NB4 (cell line): ENCODE measurements around the gene HACD3.

Experiments used
- DNase-seq: peaks from one replicate; pipeline ENCODE4 v3.0.0; 2010; ENCODE audit warnings: low read depth
- H3K4me3 ChIP-seq: one replicate; pipeline ENCODE4 v1.5.1; 2011; ENCODE audit warnings: mild to moderate bottlenecking, low read depth, low read length, moderate library complexity
- MYC ChIP-seq: IDR thresholded peaks from 2 replicates; pipeline ENCODE4 v1.6.1; 2011; ENCODE audit warnings: low read depth, low read length
- POLR2A ChIP-seq: IDR thresholded peaks from 2 replicates; pipeline ENCODE4 v1.6.1; 2011; ENCODE audit warnings: mild to moderate bottlenecking; ENCODE audit not compliant: insufficient read length; ENCODE audit errors: extremely low read depth
- TF ChIP-seq, protein P1 (sequence below): IDR thresholded peaks from one replicate; pipeline ENCODE4 v1.5.1; 2012; ENCODE audit warnings: low read depth, low read length
- TF ChIP-seq, protein P2 (sequence below): IDR thresholded peaks from 2 replicates; pipeline ENCODE4 v1.6.1; 2011; ENCODE audit warnings: low read depth, low read length

HACD3 gene

DNA sequence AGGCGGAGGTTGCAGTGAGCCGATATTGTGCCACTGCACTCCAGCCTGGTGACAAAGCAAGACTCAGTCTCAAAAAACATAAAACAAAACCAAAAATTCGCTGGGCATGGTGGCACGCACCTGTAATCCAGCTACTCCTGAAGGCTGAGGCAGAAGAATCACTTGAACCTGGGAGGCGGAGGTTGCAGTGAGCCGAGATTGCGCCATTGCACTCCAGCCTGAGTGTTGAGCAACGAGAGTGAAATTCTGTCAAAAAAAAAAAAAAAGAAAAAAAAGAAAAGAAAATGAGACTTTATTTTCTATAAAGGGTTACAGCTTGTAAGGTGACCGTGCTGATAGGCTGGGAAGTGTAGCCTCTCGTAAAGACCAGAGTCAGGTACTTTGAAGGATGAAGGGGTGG, 6.0 kb upstream of the HACD3 start:
- H3K4me3 ChIP-seq, result no peak overlapping the region
- no peak for DNase-seq
- TF ChIP-seq MYC, result no peak
- TF ChIP-seq, protein P1, sequence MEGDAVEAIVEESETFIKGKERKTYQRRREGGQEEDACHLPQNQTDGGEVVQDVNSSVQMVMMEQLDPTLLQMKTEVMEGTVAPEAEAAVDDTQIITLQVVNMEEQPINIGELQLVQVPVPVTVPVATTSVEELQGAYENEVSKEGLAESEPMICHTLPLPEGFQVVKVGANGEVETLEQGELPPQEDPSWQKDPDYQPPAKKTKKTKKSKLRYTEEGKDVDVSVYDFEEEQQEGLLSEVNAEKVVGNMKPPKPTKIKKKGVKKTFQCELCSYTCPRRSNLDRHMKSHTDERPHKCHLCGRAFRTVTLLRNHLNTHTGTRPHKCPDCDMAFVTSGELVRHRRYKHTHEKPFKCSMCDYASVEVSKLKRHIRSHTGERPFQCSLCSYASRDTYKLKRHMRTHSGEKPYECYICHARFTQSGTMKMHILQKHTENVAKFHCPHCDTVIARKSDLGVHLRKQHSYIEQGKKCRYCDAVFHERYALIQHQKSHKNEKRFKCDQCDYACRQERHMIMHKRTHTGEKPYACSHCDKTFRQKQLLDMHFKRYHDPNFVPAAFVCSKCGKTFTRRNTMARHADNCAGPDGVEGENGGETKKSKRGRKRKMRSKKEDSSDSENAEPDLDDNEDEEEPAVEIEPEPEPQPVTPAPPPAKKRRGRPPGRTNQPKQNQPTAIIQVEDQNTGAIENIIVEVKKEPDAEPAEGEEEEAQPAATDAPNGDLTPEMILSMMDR, result no peak
- no peak for TF ChIP-seq POLR2A

DNA sequence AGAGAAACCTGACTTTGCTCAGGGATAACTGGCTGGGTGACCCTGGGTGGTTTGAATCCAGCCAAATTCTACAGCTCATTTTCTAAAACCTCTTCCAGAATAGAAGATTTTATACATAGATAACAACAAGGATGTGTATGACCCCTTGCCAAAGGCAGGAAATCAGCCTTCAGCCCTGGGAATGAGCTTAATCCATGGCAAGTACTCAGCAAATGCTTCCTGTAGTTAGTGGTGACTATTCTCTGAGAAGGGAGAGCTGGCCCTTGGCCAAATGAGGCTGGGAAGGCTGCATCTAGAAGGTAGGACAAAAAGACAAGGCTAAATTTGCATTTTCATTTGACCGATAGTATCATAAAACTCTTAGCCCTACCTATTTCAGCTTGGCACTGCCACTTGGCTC, 4.6 kb upstream of the HACD3 start:
- DNase-seq, result no peak
- TF ChIP-seq, protein P1, result no peak
- TF ChIP-seq, protein P2, sequence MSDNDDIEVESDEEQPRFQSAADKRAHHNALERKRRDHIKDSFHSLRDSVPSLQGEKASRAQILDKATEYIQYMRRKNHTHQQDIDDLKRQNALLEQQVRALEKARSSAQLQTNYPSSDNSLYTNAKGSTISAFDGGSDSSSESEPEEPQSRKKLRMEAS, result no peak
- no peak for TF ChIP-seq MYC
- no peak for TF ChIP-seq POLR2A
- no peak overlapping the region for H3K4me3 ChIP-seq

DNA sequence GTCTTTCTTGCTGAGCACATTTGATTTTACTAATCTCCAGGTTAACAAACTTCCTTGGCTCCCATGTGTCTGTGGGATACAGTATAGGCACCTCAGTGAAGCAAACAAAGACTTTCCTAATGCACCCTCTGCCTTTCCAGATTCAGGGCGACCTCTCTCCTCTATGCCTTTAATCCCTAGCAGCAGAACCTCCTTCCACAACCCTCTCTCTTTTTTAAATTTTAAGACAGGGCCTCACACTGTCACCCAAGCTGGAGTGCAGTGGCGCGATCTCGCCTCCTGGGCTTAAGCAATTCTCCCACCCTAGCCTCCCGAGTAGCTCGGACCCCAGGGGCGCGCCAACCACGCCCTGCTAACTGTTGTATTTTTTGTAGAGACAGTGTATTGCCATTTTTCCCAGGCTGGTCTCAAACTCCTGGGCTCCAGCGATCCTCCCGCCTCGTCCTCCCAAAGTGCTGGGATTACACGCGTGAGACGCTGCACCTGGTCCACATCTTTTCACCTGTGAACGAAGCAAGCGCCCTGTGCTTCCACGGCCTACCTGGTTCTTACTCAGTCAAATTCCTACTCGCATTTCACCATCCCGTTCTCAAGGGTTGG, 1.7 kb upstream of the HACD3 start:
- DNase-seq, result no peak
- TF ChIP-seq, protein P2, result no peak
- TF ChIP-seq, protein P1, result no peak
- TF ChIP-seq POLR2A, result no peak

DNA sequence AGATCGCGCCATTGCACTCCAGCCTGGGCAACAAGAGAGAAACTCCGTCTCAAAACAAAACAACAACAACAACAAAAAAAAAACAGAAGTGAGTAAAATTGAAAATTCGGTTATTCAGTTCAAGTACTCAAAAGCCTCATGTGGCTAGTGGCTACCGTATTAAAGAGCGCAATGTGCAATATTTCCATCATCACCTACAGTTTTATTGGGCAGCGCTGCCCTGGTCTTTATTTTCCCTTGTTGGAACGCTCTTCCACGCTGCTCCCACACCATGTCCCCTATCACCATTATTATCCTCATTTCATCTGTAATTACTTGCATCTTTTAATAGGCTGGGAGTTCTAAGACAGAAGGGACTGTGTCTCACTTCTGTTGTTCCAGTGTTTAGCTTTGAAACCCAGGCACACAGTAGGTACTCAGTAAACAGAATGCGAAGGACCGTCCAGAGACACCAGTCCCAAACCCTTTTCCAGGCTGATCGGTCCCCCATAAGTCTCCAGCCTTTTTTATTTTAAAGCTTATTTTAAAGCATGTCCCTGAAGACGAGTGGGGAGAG, 423 bp upstream of the HACD3 start:
- TF ChIP-seq MYC (no peak), POLR2A (no peak)
- TF ChIP-seq, protein P1, result no peak
- TF ChIP-seq, protein P2, result no peak
- no peak for DNase-seq
- H3K4me3 ChIP-seq, result peak overlapping the region; percentile 59

More for the DNA sequence above, 1.7 kb upstream of the HACD3 start:
- H3K4me3 ChIP-seq, result no peak overlapping the region

- DNase-seq, result no peak
- TF ChIP-seq, protein P2, result no peak
- TF ChIP-seq, protein P1, result no peak
- TF ChIP-seq MYC, result no peak
- TF ChIP-seq POLR2A, result no peak
- H3K4me3 ChIP-seq, result peak overlapping the region; percentile 33
These were observed 2.4 kb downstream of the HACD3 start for GRCh38 chr15:65532738-65533051.
